ENCODE results near the gene KCNAB3. TPM values are rescaled to one million over a fixed set of nuclear protein-coding genes. Genes with fewer than 3 reads are reported as not detected.

The KCNAB3 gene
- total and polyA plus RNA-seq, 9 of the 15 experiments (the other 6 are each of a cell fraction or from before 2014, with no cell fraction given), result 0.03 to 2.5 (median 1.1) TPM

- no peak overlapping the region for H2AFZ ChIP-seq (ENCODE audit: low read depth, low read length)
- FAIRE-seq, result no peak
- BruUV-seq (replicated peaks), result no TSS peak
- ATAC-seq, result no peak
- peaks cover 8% of the 10 kb centered on the region; the same call in 1 of the 3 replicates for H3K79me2 ChIP-seq (ENCODE audit: control insufficient read depth, insufficient read depth, low read length)
- no peaks in the 10 kb centered on the region for H4K20me1 ChIP-seq (replicated peaks; ENCODE audit: control insufficient read depth, insufficient read depth, low read length)
- no peaks in the 10 kb centered on the region for H3K9me1 ChIP-seq (ENCODE audit: control insufficient read depth, insufficient read depth, low read length)
- no peaks in the 10 kb centered on the region for H3K27me3 ChIP-seq (ENCODE audit: control insufficient read depth in 2 of 2, insufficient read depth in 2 of 2, low read length in 2 of 2)
- H3K4me2 ChIP-seq (ENCODE audit: insufficient read depth, low read length), result no peak overlapping the region
- TF ChIP-seq CEBPZ (IDR thresholded peaks at IDR 0.05; ENCODE audit: borderline replicate concordance, low read depth, low read length), result no peak
- TF ChIP-seq NCOA2 (IDR thresholded peaks at IDR 0.05; ENCODE audit: partially characterized antibody in 2 of 2), result no peak
- TF ChIP-seq KLF16 (IDR thresholded peaks at IDR 0.05), result no peak
- no peak for TF ChIP-seq PHF8 (IDR thresholded peaks at IDR 0.05; ENCODE audit: borderline replicate concordance, low read length)
- TF ChIP-seq RAD51 (IDR thresholded peaks at IDR 0.05; ENCODE audit: borderline replicate concordance, low read depth), result no peak
- no peak for TF ChIP-seq HNRNPLL (IDR thresholded peaks at IDR 0.05; ENCODE audit: low read depth, low read length, poor library complexity, severe bottlenecking)
- H3K4me1 ChIP-seq (replicated peaks in 1 of 2; ENCODE audit: control insufficient read depth in 2 of 2, insufficient read depth in 2 of 2, low read length in 2 of 2), result peaks cover 9 to 11% of the 10 kb centered on the region in 2 experiments; a peak in 4 of 5 replicates
- POLR2A ChIA-PET, result interaction anchor here (0.7 to 1.0 kb wide), 2 partner anchors 12 to 54 kb away, joined by 3 to 5 read pairs; partner anchors contain the start of gene NAA38
- in situ Hi-C loops (cut with MboI), result loop anchor here (5.0 kb wide), 1 partner anchor 147 kb away; no protein-coding TSS in a partner anchor
- 96% methylated on average over 11 of the region's 13 CpGs for WGBS (ENCODE audit: insufficient coverage, low coverage, missing lambda C conversion rate)
- H3K36me3 ChIP-seq (ENCODE audit: control insufficient read depth, insufficient read depth, low read length), result peaks cover 33% of the 10 kb centered on the region; the same call in 2 of the 3 replicates
- no peak overlapping the region for H3K9ac ChIP-seq (ENCODE audit: insufficient read depth in 1 of 2, low read depth in 2 of 2, low read length in 2 of 2)
- no peak overlapping the region for H3K4me3 ChIP-seq
- no peak for DNase-seq (ENCODE audit: extremely low read depth in 1 of 4, low spot score in 3 of 4)
- CTCF ChIA-PET (ENCODE audit: low intra/inter-chr PET ratio), result no interaction called here
- no peak overlapping the region for H3K27ac ChIP-seq (ENCODE audit: extremely low read depth, low read depth, low read length)
- intact Hi-C loops (cut with micrococcal nuclease), result no loop called here
- no peaks in the 10 kb centered on the region for H3K9me3 ChIP-seq (replicated peaks; ENCODE audit: control insufficient read depth, insufficient read depth, low read depth, low read length)
These were observed 18.9 kb downstream of the KCNAB3 start for GRCh38 chr17:7910711-7911110.

Data from K562 (cell line).